ENCODE measurements around the gene STXBP1.

- TF ChIP-seq JUN (IDR thresholded peaks at IDR 0.05; ENCODE audit: low read depth, low read length) (no peak), CTCF (IDR thresholded peaks at IDR 0.05; ENCODE audit: control extremely low read depth in 1 of 3, insufficient read depth in 1 of 3, low read depth in 1 of 3, low read length in 3 of 3) (no peak), SUZ12 (IDR thresholded peaks at IDR 0.05; ENCODE audit: low read length) (no peak), SIX5 (IDR thresholded peaks at IDR 0.05; ENCODE audit: low read depth, low read length) (no peak), NANOG (IDR thresholded peaks at IDR 0.05; ENCODE audit: insufficient read depth, low read depth, low read length, poor library complexity, severe bottlenecking) (no peak), POLR2AphosphoS5 (IDR thresholded peaks at IDR 0.05; ENCODE audit: low read depth, low read length) (no peak), POLR2A (IDR thresholded peaks at IDR 0.05; ENCODE audit: control extremely low read depth in 1 of 2, low read depth in 2 of 2, low read length in 2 of 2) (no peak), FOSL1 (IDR thresholded peaks at IDR 0.05; ENCODE audit: insufficient read depth, low read depth, low read length) (no peak), SP2 (IDR thresholded peaks at IDR 0.05; ENCODE audit: low read length) (no peak), RFX5 (IDR thresholded peaks at IDR 0.05; ENCODE audit: borderline replicate concordance, low read depth, low read length) (no peak), CHD1 (IDR thresholded peaks at IDR 0.05; ENCODE audit: low read depth, low read length) (no peak), EP300 (IDR thresholded peaks at IDR 0.05; ENCODE audit: borderline replicate concordance in 1 of 2, low read depth in 2 of 2, low read length in 2 of 2) (no peak)
- TF ChIP-seq, protein P1, sequence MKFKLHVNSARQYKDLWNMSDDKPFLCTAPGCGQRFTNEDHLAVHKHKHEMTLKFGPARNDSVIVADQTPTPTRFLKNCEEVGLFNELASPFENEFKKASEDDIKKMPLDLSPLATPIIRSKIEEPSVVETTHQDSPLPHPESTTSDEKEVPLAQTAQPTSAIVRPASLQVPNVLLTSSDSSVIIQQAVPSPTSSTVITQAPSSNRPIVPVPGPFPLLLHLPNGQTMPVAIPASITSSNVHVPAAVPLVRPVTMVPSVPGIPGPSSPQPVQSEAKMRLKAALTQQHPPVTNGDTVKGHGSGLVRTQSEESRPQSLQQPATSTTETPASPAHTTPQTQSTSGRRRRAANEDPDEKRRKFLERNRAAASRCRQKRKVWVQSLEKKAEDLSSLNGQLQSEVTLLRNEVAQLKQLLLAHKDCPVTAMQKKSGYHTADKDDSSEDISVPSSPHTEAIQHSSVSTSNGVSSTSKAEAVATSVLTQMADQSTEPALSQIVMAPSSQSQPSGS (IDR thresholded peaks at IDR 0.05; ENCODE audit: low read length): no peak
These were observed 44.1 kb upstream of the STXBP1 start for GRCh38 chr9:127567730-127568617.
